GM19395 (cell line): Measurements from ENCODE around the gene C2orf42.
"Not testable (repeated sequence)": the region's sequence is repeated elsewhere in the genome, so short reads cannot be mapped to it uniquely, and the experiment has no call there.

ENCODE experiments used
- ATAC-seq: cut with Tn5 transposase; IDR thresholded peaks from one replicate; pipeline ENCODE4 v1.9.1; 2021; ENCODE audit warnings: mild to moderate bottlenecking, moderate library complexity; ENCODE audit not compliant: unreplicated experiment

Gene C2orf42

DNA sequence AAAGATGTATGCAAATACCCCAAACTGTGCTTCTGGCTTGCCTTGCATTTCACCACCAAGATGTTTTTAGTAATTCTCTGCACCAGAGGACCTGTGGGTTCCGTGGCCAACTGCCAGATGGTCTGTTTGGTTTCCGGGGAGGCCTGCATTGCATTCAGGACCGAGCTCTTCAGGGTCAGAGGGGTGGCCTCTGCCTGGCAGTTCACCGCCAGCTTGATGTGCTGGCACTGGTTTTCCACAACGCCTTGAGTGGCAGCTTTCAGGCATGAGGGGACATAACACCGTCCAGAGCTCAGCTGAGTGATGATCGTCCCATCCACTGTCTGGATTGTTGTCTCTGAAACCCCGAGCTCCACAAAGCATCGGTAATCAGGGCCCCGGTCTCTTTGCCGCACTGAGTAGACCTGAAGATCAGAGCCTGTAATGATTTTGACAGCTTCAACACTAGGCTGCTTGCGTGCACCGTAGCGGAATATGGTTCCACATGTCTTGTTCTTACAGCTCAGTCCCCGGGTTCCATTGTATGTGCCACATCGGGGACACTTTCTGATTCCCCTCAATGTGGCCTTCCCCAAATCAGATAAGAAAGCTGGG is 9.4 kb downstream of the C2orf42 start:
- ATAC-seq: peak; percentile 76

DNA sequence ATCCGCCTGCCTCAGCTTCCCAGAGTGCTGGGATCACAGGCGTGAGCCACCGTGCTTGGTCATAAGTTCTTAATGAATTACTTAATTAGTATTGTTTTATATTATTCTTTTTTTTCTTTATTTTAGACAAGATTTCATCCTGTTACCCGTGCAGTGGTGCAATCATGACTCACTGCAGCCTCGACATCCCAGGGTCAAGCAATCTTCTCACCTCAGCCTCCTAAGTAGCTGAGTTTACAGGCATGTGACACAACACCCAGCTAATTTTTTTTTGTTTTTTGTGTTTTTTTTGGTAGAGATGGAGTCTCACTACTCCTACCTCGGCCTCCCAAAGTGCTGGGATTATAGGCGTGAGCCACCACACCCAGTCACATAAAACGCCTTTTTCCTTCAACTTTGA is 17.3 kb downstream of the C2orf42 start:
- no peak for ATAC-seq

DNA sequence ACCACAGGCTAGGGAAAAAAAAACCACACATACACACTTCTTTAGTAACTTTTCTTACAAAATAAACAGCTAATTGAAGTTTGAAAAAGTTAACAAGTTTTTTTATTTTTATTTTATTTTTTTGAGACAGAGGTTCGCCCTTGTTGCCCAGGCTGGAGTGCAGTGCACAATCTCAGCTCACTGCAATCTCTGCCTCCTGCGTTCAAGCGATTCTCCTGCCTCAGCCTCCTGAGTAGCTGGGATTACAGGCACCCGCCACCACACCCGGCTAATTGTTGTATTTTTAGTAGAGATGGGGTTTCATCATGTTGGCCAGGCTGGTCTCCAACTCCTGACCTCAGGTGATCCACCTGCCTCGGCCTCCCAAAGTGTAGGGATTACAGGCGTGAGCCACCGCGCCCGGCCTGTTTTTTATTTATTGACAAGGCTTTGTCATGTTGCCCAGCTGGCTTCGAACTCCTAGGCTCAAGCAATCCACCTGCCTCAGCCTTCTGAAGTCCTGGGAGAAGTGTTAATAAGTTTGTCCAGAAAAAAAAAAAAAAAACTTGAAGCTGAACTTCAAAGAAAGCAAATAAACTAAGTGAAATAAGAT is 21.1 kb downstream of the C2orf42 start:
- ATAC-seq: not testable (repeated sequence)

DNA sequence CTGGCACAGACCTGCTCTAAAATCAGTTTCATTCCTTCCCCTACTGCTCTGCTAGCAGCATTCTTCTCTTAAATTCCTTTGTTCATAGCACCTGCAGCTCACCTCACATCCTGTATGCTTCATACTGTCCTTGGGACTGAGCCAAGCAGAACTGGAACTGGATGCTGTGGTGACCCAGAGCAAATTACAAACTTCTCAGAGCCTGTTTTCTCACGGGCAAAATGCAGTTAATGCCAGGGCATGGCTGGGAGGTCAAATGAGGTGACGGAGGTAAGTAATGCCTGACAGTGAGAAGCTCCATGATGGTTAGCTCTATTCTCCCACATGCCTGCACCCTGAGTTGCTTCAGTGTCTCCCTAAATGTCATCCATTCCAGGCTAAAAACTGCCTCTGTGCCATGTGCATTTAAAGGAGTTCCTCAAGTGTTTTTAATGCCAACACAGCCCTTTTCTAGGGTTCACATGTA is 29.7 kb downstream of the C2orf42 start:
- ATAC-seq: peak; percentile 58

DNA sequence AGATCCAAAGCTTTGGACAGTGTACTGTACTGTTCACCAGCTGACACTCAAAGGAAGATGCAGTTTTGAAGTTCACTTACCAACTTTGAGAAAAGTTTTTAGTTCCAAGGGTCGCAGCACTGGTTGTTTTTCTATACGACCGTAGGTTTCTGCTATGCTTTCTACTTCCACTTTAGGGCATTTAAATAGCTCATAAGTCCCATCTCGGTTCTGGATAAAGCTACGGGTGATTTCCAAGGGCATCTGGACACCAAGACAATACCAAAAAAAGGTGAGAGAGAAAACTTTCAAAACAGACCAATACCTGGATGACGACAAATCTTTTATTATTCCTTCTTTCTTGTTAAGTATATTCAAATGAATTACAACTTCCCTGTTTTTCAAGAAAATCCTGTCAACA is 30.3 kb downstream of the C2orf42 start:
- no peak for ATAC-seq

- not testable (repeated sequence) for ATAC-seq
These were observed 41.6 kb downstream of the C2orf42 start for GRCh38 chr2:70149130-70149686.

DNA sequence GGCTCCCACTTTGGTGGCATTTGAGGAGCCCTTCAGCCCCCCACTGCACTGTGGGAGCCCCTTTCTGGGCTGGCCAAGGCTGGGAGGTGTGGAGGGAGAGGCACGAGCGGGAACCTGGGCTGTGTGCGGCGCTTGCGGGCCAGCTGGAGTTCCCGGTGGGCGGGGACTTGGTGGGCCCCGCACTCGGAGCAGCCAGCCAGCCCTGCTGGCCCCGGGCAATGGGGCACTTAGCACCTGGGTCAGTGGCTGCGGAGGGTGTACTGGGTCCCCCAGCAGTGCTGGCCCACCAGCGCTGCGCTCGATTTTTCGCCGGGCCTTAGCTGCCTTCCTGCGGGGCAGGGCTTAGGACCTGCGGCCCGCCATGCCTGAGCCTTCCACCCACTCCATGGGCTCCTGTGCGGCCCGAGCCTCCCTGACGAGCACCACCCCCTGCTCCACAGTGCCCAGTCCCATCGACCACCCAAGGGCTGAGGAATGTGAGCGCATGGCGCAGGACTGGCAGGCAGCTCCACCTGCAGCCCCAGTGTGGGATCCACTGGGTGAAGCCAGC is 42.5 kb downstream of the C2orf42 start:
- not testable (repeated sequence) for ATAC-seq

DNA sequence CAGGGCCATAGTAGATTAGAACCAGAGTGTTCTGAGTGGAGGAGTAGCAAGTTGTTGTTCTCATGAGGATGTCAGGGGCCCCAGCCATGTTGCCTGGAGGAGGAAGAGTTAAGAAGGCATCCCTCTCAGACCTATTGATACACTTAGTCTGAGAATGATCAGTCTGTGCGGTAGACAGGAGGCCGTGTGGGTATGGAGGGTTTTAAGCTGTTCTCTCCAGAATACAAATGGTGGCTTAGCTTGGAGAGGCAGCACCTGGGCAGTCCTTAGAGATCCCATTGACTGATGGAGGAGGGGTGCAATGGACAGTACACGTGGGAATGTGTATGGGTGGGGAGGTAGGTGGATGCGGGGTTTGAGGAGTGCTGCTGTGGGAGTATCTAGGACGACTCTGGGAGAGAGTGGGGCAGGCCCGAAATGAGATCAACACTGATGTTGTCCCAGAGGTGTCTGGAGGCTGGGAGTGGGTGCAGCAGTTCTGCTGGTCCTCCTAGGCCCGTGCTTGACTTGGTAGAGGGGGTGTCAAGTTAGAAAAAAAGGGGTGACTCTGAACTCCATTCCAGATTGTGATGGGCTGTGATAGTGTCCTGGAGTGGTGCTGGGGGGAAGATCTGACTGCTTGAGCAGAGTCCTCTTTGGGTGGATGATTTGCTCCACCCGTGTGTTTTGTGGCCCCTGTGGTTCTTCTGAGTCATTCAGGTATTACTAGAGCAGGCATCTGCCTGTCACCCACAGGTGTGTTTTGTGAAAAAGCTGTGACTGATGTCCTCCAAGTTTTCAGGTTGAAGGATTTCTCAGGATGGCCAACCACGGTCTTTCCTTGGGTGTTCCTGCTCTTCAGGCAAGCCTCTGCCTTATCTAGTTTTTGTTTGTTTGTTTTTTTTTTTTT is 44.7 kb downstream of the C2orf42 start:
- no peak for ATAC-seq

DNA sequence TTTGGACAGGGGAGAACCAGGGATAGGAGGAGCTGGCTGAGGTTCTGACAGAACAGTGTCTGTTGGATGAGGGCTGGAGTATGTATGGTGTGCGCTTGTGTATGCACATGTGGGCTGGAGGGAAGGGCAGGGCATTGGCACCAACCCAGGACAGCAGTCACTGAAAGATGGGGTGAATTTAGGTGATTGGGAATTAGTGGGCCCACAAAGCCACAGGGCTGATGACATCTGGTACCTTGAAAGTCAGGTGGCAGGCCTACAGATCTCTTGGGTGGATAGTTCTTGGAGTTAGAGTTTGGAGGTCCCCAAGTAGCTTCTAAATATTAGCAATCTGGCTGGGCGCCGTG is 45.7 kb downstream of the C2orf42 start:
- ATAC-seq: no peak

DNA sequence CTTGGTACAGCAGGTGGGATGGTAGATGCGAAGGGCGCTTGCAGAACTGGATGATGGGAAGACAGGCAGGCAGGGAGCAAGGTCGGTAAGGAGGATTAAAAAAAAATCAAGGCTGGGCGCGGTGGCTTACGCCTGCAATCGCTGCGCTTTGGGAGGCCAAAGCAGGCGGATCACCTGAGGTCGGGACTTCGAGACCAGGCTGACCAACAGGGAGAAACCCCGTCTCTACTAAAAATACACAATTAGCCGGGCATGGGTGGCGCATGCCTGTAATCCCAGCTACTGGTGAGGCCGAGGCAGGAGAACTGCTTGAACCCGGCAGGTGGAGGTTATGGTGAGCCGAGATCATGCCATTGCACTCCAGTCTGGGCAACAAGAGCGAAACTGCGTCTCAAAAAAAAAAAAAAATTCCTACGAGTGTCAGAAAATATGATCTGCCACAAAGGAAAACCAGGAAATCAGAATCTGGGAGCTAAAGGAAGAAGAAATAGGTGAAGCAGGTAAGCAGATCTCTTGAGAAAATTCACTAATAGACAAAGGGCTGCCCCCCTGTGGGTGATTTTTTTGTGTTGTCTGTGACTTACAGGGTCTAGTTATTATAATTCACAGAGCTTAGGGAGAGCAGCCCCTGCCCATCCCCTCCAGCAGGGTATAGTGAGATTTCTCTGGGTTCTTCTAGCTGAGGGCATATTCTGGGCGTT is 46.2 kb downstream of the C2orf42 start:
- no peak for ATAC-seq

GRCh38 chr2:70143314-70144150 is 47.3 kb downstream of the C2orf42 start:
- ATAC-seq: peak; percentile 13

GRCh38 chr2:70142590-70143313 is 48.1 kb downstream of the C2orf42 start:
- ATAC-seq: peak; percentile 68

DNA sequence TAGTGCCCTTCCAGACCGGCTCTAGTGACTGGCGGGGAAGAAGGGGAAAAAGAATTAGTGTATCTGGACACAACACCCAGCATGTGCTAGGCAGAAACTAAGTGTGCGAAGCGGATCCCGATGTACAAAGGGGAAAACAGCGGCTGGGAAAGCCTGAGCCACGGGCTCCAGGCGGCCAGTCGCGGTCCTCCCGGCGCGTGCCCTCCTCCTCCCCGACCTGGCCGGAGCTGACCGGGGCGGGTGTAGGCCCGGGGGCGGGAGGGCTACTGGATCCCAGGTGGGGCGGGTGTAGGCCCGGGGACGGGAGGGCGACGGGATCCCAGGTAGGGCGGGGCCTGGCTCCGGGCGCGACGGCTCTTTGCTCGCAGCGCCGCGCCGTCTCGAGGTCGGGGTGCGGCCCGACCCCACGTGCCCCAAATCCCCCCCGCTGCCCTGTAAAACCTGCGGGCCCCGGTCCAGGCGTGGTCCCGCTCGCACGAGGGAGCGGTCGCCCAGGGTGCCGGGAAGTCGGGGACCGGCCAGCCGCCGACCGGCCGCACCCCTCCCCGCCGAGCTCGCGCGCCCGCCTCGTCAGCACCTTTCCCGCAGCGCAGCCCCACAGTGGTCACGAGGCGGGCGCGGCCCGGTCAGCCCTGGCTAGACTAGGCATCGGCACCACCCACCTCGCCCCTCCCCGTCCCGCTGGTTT is 48.8 kb downstream of the C2orf42 start:
- peak; percentile 26 for ATAC-seq

GRCh38 chr2:70141212-70141901 is 49.5 kb downstream of the C2orf42 start:
- peak; percentile 48 for ATAC-seq

GRCh38 chr2:70140791-70141211 is 50.0 kb downstream of the C2orf42 start:
- ATAC-seq: no peak

DNA sequence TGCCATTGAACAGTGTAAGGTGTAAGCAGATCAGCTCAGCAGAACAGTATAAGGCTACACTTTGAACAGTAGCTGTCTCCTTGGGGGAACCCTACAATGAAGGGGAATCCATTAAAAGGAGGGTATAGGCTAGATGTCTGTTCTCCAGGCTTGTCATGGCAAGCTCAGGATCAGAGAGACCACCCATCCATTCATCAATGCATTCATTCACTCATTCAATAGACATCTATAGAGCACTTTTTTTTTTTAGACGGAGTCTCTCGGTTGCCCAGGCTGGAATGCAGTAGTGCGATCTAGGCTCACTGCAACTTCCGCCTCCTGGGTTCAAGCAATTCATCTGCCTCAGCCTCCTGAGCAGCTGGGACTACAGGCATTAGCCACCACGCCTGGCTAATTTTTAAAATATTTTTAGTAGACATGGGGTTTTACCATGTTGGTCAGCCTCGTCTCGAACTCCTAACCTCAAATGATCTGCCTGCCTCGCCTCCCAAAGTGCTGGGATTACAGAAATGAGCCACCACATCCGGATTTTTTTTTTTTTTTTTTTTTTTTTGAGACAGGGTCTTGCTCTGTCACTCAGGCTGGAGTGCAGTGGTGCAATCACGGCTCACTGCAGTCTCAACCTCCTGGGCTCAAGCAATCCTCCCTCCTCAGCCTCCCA is 56.4 kb downstream of the C2orf42 start:
- not testable (repeated sequence) for ATAC-seq
